HG03097 (cell line): ENCODE measurements around the gene ZDHHC11.
"Not testable (repeated sequence)": the region's sequence is repeated elsewhere in the genome, so short reads cannot be mapped to it uniquely, and the experiment has no call there.

Experiments used
- ATAC-seq: cut with Tn5 transposase; IDR thresholded peaks from one replicate; pipeline ENCODE4 v1.9.1; 2021; ENCODE audit not compliant: unreplicated experiment, low FRiP score

The ZDHHC11 gene

GRCh38 chr5:845676-846601 lies 4.8 kb downstream of the ZDHHC11 start:
- ATAC-seq = not testable (repeated sequence)

- ATAC-seq = not testable (repeated sequence)
Observed at GRCh38 chr5:845031-845675, 5.6 kb downstream of the ZDHHC11 start.

DNA sequence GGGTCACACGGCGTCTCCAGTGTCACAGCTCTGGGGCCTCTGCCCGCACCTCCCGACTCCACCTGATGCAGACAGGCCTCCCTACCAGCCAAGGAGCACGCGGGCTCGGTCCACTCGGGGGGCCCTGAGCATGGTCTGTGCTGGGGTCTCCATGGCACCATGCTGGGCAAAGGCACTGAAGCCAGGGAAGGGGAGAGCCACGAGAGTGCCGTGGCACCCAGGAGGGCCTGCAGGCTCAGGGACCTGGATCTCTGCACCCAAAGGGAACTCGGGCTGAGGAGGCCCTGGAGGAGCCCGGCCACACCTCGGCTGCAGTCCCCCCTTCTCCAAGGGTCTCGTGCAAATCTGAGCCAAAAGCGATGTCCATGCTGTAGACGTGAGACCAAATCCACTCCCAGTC lies 6.4 kb downstream of the ZDHHC11 start:
- not testable (repeated sequence) for ATAC-seq

GRCh38 chr5:843926-844325 lies 6.9 kb downstream of the ZDHHC11 start:
- not testable (repeated sequence) for ATAC-seq

DNA sequence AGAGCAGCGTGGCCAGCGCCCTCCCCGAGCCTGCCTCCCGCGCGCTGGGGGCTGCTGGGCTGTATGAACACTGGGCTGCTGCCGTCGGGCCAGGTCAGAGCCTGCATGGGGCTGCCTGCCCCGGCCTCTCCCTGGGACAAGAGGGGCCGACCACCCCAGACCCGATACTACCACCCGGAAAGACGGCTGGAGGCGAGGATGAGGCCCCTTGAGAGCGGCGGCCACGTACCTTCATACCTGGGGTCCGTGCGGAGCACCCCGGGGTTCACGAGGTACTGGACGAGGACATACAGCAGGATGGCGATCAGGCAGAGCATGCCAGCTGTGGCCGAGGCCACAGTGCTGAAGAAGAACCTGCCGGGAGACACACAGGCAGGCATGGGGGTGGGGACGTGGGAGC lies 7.4 kb downstream of the ZDHHC11 start:
- ATAC-seq = not testable (repeated sequence)

GRCh38 chr5:842402-843221 lies 8.2 kb downstream of the ZDHHC11 start:
- ATAC-seq = not testable (repeated sequence)

DNA sequence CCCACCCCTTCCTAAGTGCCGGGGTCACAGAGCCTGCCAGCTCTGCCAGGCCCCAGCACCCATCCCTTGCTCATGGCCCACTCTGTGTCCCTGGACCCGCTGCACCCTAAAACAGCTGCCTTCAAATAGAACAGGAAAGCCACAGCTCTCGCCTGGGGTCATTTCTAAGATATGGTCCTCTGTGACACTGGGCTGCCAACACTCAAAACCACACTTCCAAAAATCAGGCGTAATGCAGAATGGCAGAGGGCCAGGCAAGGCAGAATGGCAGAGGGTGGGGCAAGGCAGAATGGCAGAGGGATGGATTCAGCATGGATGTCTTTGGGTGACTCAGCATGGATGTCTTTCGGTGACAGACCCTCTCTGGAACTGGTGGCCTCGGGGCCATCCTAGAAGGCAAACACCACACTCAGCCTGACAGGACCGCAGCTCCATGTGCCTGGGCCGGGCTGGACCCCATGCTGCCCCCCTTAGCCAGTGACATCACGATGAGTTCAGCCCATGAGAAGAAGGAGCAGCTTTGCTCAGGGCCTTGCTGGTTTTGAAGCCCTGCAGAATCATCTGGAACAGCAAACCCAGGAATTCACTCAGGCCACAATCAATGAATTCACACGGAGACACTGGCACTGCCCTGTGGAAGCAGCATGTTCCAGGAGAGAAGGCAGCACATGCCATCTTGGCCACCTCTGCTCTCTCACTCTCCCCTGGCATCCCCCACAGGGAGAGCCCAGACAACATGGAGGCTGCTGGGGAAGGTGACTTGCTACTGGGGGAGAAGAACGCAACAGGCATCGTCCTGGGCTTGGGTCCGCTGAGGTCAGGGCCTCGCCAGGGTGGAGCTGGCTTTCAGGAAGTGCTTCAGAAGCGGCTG lies 9.0 kb downstream of the ZDHHC11 start:
- not testable (repeated sequence) for ATAC-seq

- not testable (repeated sequence) for ATAC-seq
Observed at GRCh38 chr5:840974-841435, 9.8 kb downstream of the ZDHHC11 start.

DNA sequence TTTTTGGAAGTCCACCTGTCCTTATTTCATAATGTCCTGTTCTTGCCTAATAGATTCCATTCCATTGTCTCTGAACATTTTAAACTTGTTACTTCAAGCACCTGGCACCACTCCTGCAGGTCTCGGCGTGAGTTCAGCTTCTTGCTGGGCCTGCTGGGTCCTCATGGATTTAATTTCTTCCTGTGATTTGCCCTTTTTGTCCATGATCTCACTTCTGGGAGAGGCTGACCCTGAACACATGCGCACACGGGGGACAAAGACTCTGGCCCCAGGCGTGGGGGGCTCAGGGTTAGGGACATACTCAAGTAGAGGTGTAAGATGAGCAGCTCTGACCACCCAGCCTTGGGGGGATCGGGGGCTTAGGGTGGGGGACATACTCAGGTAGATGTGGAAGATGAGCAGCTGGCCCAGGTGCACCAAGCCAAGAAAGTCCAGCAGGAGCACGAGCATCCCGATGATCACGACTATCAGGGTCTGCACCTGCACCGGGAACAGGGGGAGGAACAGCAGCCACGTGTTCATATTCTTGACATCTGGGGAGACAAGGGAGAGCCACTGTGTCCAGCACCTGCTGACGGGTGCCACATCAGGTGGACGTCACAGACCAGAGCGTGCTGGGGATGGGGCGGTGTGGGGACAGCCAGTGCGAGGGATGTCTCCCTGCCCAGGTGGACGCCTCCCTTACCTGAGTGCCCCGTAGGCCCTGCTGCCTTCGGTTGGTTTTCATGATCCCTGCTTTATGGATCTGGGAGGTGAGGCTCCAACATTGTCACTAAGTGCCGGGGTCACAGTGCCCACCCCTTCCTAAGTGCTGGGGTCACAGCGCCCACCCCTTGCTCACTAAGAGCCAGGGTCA lies 10.4 kb downstream of the ZDHHC11 start:
- not testable (repeated sequence) for ATAC-seq

GRCh38 chr5:838431-838851 lies 12.3 kb downstream of the ZDHHC11 start:
- not testable (repeated sequence) for ATAC-seq

GRCh38 chr5:837621-838121 lies 13.1 kb downstream of the ZDHHC11 start:
- ATAC-seq = not testable (repeated sequence)

DNA sequence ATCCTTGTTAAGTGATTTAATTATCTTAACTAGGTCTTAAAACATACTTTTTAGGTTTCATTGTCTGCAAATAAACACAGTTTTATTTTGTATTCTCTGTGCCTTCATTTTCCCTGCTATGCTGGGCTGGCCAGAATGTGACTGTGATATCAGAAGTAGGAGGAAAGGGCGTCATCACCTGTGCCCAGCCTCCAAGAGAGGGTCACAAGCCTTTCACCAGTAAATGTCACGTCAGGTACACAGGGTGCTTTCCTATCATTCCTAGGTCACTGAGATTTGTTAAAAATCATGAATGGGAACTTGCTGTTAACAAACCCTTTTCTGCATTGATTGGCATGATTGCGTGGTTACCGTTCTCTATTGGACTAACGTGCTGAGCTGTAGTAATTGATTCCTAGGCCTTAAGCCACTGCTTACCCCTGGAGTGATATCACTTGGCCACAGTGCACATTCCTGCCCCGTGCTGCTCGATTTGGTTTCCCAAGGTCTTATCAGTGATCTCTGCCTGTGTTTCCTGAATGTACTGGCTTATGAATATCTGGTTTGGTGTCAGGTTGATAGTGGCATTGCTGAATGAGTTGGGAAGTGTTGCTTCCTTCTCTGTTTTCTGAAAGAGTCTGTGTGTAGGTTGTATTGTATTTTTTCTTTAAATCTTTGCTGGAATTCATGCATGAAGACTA lies 14.7 kb downstream of the ZDHHC11 start:
- ATAC-seq = not testable (repeated sequence)

- not testable (repeated sequence) for ATAC-seq
Observed at GRCh38 chr5:834013-834412, 16.8 kb downstream of the ZDHHC11 start.

DNA sequence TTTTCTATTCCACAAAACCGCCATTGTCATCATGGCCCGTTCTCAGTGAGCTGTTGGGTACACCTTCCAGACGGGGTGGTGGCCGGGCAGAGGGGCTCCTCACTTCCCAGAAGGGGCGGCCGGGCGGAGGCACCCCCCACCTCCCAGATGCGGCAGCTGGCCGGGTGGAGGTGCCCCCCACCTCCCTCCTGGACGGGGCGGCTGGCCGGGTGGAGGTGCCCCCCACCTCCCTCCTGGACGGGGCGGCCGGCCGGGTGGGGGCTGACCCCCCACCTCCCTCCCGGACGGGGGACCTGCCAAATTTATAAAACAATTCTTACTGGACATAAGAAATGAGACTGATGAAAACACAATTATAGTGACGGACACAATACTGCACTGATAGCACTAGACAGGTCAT lies 22.6 kb downstream of the ZDHHC11 start:
- ATAC-seq = not testable (repeated sequence)

GRCh38 chr5:825544-825943 lies 25.2 kb downstream of the ZDHHC11 start:
- ATAC-seq = not testable (repeated sequence)

- no peak for ATAC-seq
Observed at GRCh38 chr5:821504-821903, 29.3 kb downstream of the ZDHHC11 start.

- ATAC-seq = no peak
Observed at GRCh38 chr5:820245-820644, 30.5 kb downstream of the ZDHHC11 start.

GRCh38 chr5:819078-819477 lies 31.7 kb downstream of the ZDHHC11 start:
- ATAC-seq = no peak
